WTC11 (cell line): ENCODE results near the gene TRIM22. TPM values are rescaled to one million over a fixed set of nuclear protein-coding genes. Genes with fewer than 3 reads are reported as not detected.
"Not testable (repeated sequence)": the region's sequence is repeated elsewhere in the genome, so short reads cannot be mapped to it uniquely, and the experiment has no call there.

Experiments
- ATAC-seq: fragments of 200-7000 bp; cut with Tn5 transposase; 2 replicates; pipeline ENCODE4 v1.10.0; 2021; ENCODE audit warnings: mild to moderate bottlenecking, moderate library complexity
- CTCF ChIA-PET: fragments of 300-600 bp; sonication (Branson Sonifier 250); formaldehyde crosslinking; loops from one replicate; lab custom pipeline; 2021; ENCODE audit warnings: antibody characterized with exemption; lab: Charles Lee
- POLR2A ChIA-PET: fragments of 350-600 bp; sonication (Branson Sonifier 250); formaldehyde crosslinking; loops from one replicate; lab custom pipeline; 2021; ENCODE audit warnings: antibody characterized with exemption; lab: Charles Lee
- DNase-seq: peaks from one replicate; pipeline ENCODE4 v3.0.0; 2021; ENCODE audit warnings: low spot score
- H3K27ac Mint-ChIP-seq: 2 replicates; pipeline ENCODE4 v1.8.0; 2021; ENCODE audit warnings: mixed read lengths
- H3K27me3 Mint-ChIP-seq: 2 replicates; pipeline ENCODE4 v1.8.0; 2021; ENCODE audit warnings: low read depth, mild to moderate bottlenecking, moderate library complexity, mixed read lengths
- H3K36me3 Mint-ChIP-seq: 2 replicates; pipeline ENCODE4 v1.8.0; 2021; ENCODE audit warnings: mixed read lengths
- H3K4me1 Mint-ChIP-seq: 2 replicates; pipeline ENCODE4 v1.8.0; 2022; ENCODE audit warnings: mixed read lengths
- H3K4me3 Mint-ChIP-seq: 2 replicates; pipeline ENCODE4 v1.8.0; 2021; ENCODE audit warnings: mild to moderate bottlenecking, moderate library complexity, mixed read lengths
- H3K9me3 Mint-ChIP-seq: 2 replicates; pipeline ENCODE4 v1.8.0; 2021; ENCODE audit warnings: mixed read lengths
- ELF4 ChIP-seq: sonication (generic); formaldehyde crosslinking; IDR thresholded peaks from 2 replicates; pipeline ENCODE4 v1.8.1; 2022; ENCODE audit warnings: low read depth, mild to moderate bottlenecking, moderate library complexity, missing genetic modification reagents
- ESRRA ChIP-seq: sonication (generic); formaldehyde crosslinking; IDR thresholded peaks from 2 replicates; pipeline ENCODE4 v1.8.1; 2022; ENCODE audit warnings: mild to moderate bottlenecking, missing genetic modification reagents, borderline replicate concordance
- FOXP1 ChIP-seq: sonication (generic); formaldehyde crosslinking; IDR thresholded peaks from 2 replicates; pipeline ENCODE4 v1.8.0; 2022; ENCODE audit warnings: missing genetic modification reagents, mild to moderate bottlenecking, moderate library complexity, borderline replicate concordance
- GRHL2 ChIP-seq: fragments of 250-450 bp; sonication (Bioruptor Pico); IDR thresholded peaks from 2 replicates; pipeline ENCODE4 v1.8.0; 2022; ENCODE audit warnings: mild to moderate bottlenecking, moderate library complexity; ENCODE audit not compliant: insufficient replicate concordance, severe bottlenecking
- KAT7 ChIP-seq: sonication (generic); formaldehyde crosslinking; IDR thresholded peaks from 2 replicates; pipeline ENCODE4 v1.8.1; 2023; ENCODE audit warnings: missing genetic modification reagents, mild to moderate bottlenecking, borderline replicate concordance
- MYBL2 ChIP-seq: sonication (generic); formaldehyde crosslinking; IDR thresholded peaks from 2 replicates; pipeline ENCODE4 v1.8.1; 2023; ENCODE audit warnings: mild to moderate bottlenecking, moderate library complexity, missing genetic modification reagents
- NR3C1 ChIP-seq: sonication (generic); formaldehyde crosslinking; conservative IDR thresholded peaks from 2 replicates; pipeline ENCODE4 v1.8.1; 2023; ENCODE audit warnings: low read depth, mild to moderate bottlenecking, missing genetic modification reagents
- RORB ChIP-seq: fragments of 250-450 bp; sonication (Bioruptor Pico); IDR thresholded peaks from 2 replicates; pipeline ENCODE4 v1.9.0; 2021; ENCODE audit warnings: mild to moderate bottlenecking
- SMAD4 ChIP-seq: sonication (generic); formaldehyde crosslinking; IDR thresholded peaks from 2 replicates; pipeline ENCODE4 v1.8.0; 2022; ENCODE audit warnings: mild to moderate bottlenecking, missing genetic modification reagents
- SP1 ChIP-seq: sonication (generic); formaldehyde crosslinking; conservative IDR thresholded peaks from 2 replicates; pipeline ENCODE4 v1.8.1; 2022; ENCODE audit warnings: missing genetic modification reagents
- TP53 ChIP-seq: sonication (generic); formaldehyde crosslinking; IDR thresholded peaks from 2 replicates; pipeline ENCODE4 v1.8.1; 2023; ENCODE audit warnings: mild to moderate bottlenecking, missing genetic modification reagents
- ZNF138 ChIP-seq: sonication (generic); formaldehyde crosslinking; conservative IDR thresholded peaks from 2 replicates; pipeline ENCODE4 v1.8.1; 2022; ENCODE audit warnings: mild to moderate bottlenecking, moderate library complexity, missing genetic modification reagents
- ZNF396 ChIP-seq: fragments of 250-450 bp; sonication (Bioruptor Pico); IDR thresholded peaks from 2 replicates; pipeline ENCODE4 v1.8.0; 2021; ENCODE audit warnings: mild to moderate bottlenecking, moderate library complexity, borderline replicate concordance
- total RNA-seq: library from RNA; stranded (reverse); gene quantifications from 3 replicates; pipeline ENCODE4 v1.2.3, GENCODE V29; 2021
- TF ChIP-seq, protein P1 (sequence below): sonication (generic); formaldehyde crosslinking; IDR thresholded peaks from 2 replicates; pipeline ENCODE4 v1.8.1; 2023; ENCODE audit warnings: mild to moderate bottlenecking, missing genetic modification reagents
- TF ChIP-seq, protein P2 (sequence below): sonication (generic); formaldehyde crosslinking; IDR thresholded peaks from 2 replicates; pipeline ENCODE4 v1.8.1; 2022; ENCODE audit warnings: mild to moderate bottlenecking, moderate library complexity, missing genetic modification reagents
- TF ChIP-seq, protein P3 (sequence below): sonication (generic); formaldehyde crosslinking; IDR thresholded peaks from 2 replicates; pipeline ENCODE4 v1.8.1; 2022; ENCODE audit warnings: missing genetic modification reagents, borderline replicate concordance
- TF ChIP-seq, protein P4 (sequence below): fragments of 250-450 bp; sonication (Bioruptor Pico); IDR thresholded peaks from 2 replicates; pipeline ENCODE4 v1.9.0; 2021; ENCODE audit warnings: mild to moderate bottlenecking
- TF ChIP-seq, protein P5 (sequence below): sonication (generic); formaldehyde crosslinking; IDR thresholded peaks from 2 replicates; pipeline ENCODE4 v1.8.0; 2023; ENCODE audit warnings: mild to moderate bottlenecking, missing genetic modification reagents
- TF ChIP-seq, protein P6 (sequence below): sonication (generic); formaldehyde crosslinking; conservative IDR thresholded peaks from 2 replicates; pipeline ENCODE4 v1.8.1; 2023; ENCODE audit warnings: mild to moderate bottlenecking, low read depth, missing genetic modification reagents, moderate library complexity

Gene TRIM22
- total RNA-seq, 1 experiment from 2014 or later, result 78.9 TPM

DNA sequence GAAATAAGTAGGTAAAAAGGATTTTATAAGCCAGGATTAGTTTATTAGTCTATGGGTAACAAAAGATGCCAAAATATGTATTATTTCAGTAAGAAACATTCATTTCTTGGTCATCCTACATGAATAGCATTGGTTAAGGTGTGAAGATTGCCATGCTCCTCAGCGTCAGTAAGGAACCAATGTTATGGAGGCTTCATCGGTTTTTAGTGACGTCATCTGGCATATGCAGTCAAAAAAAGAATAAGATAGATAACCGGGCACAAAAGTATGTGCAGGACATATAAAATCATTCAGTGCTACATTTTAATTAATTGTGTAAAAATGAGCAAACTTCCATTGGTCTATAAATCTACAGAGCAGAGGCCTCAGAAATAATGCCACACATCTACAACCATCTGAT lies 34.1 kb upstream of the TRIM22 start:
- Mint-ChIP-seq H3K27me3 (no peaks in the 10 kb centered on the region), H3K36me3 (peaks cover 8% of the 10 kb centered on the region), H3K4me3 (no peak overlapping the region), H3K4me1 (no peaks in the 10 kb centered on the region), H3K27ac (no peak overlapping the region), H3K9me3 (peaks cover 24% of the 10 kb centered on the region)
- TF ChIP-seq NR3C1 (no peak), ELF4 (CRISPR knock-in tag) (no peak)
- TF ChIP-seq, protein P1, sequence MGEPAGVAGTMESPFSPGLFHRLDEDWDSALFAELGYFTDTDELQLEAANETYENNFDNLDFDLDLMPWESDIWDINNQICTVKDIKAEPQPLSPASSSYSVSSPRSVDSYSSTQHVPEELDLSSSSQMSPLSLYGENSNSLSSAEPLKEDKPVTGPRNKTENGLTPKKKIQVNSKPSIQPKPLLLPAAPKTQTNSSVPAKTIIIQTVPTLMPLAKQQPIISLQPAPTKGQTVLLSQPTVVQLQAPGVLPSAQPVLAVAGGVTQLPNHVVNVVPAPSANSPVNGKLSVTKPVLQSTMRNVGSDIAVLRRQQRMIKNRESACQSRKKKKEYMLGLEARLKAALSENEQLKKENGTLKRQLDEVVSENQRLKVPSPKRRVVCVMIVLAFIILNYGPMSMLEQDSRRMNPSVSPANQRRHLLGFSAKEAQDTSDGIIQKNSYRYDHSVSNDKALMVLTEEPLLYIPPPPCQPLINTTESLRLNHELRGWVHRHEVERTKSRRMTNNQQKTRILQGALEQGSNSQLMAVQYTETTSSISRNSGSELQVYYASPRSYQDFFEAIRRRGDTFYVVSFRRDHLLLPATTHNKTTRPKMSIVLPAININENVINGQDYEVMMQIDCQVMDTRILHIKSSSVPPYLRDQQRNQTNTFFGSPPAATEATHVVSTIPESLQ (CRISPR knock-in tag), result no peak
- CTCF ChIA-PET, result no interaction called here
- DNase-seq (no peak), ATAC-seq (no peak)
- POLR2A ChIA-PET, result no interaction called here

DNA sequence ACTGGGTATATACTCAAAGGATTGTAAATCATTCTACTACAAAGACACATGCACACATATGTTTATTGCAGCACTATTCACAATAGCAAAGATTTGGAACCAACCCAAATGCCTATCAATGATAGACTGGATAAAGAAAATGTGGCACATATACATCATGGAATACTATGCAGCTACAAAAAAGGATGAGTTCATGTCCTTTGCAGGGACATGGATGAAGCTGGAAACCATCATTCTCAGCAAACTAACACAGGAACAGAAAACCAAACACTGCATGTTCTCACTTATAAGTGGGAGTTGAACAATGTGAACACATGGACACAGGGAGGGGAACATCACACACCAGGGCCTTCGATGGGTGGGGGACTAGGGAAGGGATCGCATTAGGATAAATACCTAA lies 32.6 kb upstream of the TRIM22 start:
- H3K9me3 Mint-ChIP-seq, result peaks cover 21% of the 10 kb centered on the region
- ATAC-seq, H3K27ac Mint-ChIP-seq, H3K4me1 Mint-ChIP-seq, POLR2A ChIA-PET, H3K4me3 Mint-ChIP-seq, H3K36me3 Mint-ChIP-seq, CTCF ChIA-PET, DNase-seq, H3K27me3 Mint-ChIP-seq: not testable (repeated sequence)

DNA sequence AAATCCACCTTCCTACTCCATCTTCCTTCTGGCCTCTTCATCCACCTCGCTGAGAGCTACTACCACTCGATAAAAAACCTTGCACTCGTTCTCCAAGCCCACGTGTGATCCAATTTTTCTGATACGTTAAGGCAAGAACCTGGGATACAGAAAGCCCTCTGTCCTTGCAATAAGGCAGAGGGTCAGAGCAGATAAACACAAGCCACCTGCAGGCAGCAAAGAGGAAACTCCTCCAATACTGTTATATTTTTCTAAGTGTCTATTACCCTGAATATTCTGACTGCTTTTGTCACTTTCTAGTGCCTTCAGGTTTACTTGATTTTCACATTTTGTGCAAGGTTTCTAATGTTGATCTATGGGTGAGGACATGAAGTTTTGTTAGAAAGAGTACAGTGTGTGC lies 31.3 kb upstream of the TRIM22 start:
- no peak for ATAC-seq

More for the DNA sequence above, 31.3 kb upstream of the TRIM22 start:
- Mint-ChIP-seq H3K27me3 (no peaks in the 10 kb centered on the region), H3K9me3 (peaks cover 8% of the 10 kb centered on the region), H3K27ac (no peak overlapping the region), H3K4me1 (no peaks in the 10 kb centered on the region), H3K4me3 (no peak overlapping the region), H3K36me3 (peaks cover 5% of the 10 kb centered on the region)
- CTCF ChIA-PET, result no interaction called here
- POLR2A ChIA-PET, result no interaction called here
- no peak for DNase-seq
- TF ChIP-seq ELF4 (CRISPR knock-in tag) (no peak), KAT7 (CRISPR knock-in tag) (no peak), GRHL2 (CRISPR knock-in tag) (no peak), SMAD4 (CRISPR knock-in tag) (no peak), ZNF138 (CRISPR knock-in tag) (no peak), ESRRA (CRISPR knock-in tag) (no peak), ZNF396 (no peak), RORB (CRISPR knock-in tag) (no peak), FOXP1 (CRISPR knock-in tag) (no peak), TP53 (CRISPR knock-in tag) (no peak), SP1 (CRISPR knock-in tag) (no peak), MYBL2 (CRISPR knock-in tag) (no peak)
- TF ChIP-seq, protein P2, sequence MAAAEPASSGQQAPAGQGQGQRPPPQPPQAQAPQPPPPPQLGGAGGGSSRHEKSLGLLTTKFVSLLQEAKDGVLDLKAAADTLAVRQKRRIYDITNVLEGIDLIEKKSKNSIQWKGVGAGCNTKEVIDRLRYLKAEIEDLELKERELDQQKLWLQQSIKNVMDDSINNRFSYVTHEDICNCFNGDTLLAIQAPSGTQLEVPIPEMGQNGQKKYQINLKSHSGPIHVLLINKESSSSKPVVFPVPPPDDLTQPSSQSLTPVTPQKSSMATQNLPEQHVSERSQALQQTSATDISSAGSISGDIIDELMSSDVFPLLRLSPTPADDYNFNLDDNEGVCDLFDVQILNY (CRISPR knock-in tag), result no peak
- TF ChIP-seq, protein P3, sequence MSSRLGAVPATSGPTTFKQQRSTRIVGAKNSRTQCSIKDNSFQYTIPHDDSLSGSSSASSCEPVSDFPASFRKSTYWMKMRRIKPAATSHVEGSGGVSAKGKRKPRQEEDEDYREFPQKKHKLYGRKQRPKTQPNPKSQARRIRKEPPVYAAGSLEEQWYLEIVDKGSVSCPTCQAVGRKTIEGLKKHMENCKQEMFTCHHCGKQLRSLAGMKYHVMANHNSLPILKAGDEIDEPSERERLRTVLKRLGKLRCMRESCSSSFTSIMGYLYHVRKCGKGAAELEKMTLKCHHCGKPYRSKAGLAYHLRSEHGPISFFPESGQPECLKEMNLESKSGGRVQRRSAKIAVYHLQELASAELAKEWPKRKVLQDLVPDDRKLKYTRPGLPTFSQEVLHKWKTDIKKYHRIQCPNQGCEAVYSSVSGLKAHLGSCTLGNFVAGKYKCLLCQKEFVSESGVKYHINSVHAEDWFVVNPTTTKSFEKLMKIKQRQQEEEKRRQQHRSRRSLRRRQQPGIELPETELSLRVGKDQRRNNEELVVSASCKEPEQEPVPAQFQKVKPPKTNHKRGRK, result no peak
- TF ChIP-seq, protein P4, sequence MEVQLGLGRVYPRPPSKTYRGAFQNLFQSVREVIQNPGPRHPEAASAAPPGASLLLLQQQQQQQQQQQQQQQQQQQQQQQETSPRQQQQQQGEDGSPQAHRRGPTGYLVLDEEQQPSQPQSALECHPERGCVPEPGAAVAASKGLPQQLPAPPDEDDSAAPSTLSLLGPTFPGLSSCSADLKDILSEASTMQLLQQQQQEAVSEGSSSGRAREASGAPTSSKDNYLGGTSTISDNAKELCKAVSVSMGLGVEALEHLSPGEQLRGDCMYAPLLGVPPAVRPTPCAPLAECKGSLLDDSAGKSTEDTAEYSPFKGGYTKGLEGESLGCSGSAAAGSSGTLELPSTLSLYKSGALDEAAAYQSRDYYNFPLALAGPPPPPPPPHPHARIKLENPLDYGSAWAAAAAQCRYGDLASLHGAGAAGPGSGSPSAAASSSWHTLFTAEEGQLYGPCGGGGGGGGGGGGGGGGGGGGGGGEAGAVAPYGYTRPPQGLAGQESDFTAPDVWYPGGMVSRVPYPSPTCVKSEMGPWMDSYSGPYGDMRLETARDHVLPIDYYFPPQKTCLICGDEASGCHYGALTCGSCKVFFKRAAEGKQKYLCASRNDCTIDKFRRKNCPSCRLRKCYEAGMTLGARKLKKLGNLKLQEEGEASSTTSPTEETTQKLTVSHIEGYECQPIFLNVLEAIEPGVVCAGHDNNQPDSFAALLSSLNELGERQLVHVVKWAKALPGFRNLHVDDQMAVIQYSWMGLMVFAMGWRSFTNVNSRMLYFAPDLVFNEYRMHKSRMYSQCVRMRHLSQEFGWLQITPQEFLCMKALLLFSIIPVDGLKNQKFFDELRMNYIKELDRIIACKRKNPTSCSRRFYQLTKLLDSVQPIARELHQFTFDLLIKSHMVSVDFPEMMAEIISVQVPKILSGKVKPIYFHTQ (CRISPR knock-in tag), result no peak
- TF ChIP-seq, protein P5, sequence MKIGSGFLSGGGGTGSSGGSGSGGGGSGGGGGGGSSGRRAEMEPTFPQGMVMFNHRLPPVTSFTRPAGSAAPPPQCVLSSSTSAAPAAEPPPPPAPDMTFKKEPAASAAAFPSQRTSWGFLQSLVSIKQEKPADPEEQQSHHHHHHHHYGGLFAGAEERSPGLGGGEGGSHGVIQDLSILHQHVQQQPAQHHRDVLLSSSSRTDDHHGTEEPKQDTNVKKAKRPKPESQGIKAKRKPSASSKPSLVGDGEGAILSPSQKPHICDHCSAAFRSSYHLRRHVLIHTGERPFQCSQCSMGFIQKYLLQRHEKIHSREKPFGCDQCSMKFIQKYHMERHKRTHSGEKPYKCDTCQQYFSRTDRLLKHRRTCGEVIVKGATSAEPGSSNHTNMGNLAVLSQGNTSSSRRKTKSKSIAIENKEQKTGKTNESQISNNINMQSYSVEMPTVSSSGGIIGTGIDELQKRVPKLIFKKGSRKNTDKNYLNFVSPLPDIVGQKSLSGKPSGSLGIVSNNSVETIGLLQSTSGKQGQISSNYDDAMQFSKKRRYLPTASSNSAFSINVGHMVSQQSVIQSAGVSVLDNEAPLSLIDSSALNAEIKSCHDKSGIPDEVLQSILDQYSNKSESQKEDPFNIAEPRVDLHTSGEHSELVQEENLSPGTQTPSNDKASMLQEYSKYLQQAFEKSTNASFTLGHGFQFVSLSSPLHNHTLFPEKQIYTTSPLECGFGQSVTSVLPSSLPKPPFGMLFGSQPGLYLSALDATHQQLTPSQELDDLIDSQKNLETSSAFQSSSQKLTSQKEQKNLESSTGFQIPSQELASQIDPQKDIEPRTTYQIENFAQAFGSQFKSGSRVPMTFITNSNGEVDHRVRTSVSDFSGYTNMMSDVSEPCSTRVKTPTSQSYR, result no peak
- TF ChIP-seq, protein P6, sequence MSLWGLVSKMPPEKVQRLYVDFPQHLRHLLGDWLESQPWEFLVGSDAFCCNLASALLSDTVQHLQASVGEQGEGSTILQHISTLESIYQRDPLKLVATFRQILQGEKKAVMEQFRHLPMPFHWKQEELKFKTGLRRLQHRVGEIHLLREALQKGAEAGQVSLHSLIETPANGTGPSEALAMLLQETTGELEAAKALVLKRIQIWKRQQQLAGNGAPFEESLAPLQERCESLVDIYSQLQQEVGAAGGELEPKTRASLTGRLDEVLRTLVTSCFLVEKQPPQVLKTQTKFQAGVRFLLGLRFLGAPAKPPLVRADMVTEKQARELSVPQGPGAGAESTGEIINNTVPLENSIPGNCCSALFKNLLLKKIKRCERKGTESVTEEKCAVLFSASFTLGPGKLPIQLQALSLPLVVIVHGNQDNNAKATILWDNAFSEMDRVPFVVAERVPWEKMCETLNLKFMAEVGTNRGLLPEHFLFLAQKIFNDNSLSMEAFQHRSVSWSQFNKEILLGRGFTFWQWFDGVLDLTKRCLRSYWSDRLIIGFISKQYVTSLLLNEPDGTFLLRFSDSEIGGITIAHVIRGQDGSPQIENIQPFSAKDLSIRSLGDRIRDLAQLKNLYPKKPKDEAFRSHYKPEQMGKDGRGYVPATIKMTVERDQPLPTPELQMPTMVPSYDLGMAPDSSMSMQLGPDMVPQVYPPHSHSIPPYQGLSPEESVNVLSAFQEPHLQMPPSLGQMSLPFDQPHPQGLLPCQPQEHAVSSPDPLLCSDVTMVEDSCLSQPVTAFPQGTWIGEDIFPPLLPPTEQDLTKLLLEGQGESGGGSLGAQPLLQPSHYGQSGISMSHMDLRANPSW (CRISPR knock-in tag), result no peak
